Posterior cingulate gyrus (tissue), 11 donors: ENCODE measurements around the gene C20orf141.

Experiments used
- DNase-seq, 10 donors: peaks; one replicate each; pipeline versions ENCODE4 v3.0.0 to v3.0.0-alpha.2; 2020 to 2021; ENCODE audit warnings: mixed read lengths in 3 of 10
- intact Hi-C: fragments of 100-400 bp; cut with DNase I; formaldehyde crosslinking; loops from one replicate; pipeline ENCODE4 v1.15.1; 2023

Gene C20orf141

DNA sequence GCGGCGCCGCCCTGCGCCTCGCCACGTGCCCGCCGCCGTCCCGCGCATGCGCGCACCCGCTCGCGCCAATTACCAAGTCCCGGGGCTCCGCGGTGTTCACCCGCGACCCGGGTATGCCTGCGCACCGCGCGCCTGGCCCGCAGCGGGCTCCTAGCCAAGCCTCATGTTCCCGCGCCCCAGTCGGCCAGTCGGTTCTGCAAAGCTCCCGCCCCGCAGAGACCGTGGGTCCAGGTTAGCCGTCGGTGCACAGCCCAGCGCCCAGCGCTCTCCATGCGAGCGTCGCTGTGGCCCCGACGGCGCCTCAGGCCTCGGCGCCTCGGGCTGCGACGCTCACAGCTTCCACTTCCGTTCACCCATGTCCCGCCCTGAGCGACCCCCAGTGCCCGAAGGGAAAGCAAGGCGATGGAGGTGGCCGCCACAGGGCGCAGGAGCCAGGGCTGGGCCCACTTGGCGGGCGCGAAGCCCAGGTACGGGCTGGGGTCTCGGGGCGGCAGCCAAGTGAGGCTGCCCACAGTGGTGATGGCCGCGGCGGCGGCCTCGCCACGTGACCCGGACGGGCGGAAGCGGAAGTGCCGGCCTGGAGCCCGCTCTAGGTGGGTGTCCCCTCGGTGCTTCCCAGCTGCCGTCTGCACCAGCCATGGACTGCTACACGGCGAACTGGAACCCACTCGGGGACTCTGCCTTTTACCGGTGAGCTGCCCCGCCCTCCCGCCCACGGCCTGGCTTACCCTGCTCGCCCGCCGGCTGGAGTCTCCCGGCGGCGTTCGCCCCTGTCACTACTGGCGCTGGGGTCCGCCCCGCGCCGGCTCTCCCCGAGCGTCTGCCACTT lies 25.6 kb downstream of the C20orf141 start, which contains the start of the genes PCED1A and VPS16:
PCED1A (minus strand) TSS at position 518 of the 829 bp plus-strand sequence. CDS start 743 bp downstream, outside the sequence.
VPS16 (plus strand) TSS at position 608 of the 829 bp plus-strand sequence; CDS start at position 638, 30 bp downstream.
- DNase-seq, result peak; percentile 87 to 99 (median 90)
- intact Hi-C loops, result loop anchor here (2.0 kb wide), 1 partner anchor 32 kb away; the partner anchor contains the start of gene PTPRA

GRCh38 chr20:2840967-2841531 lies 26.3 kb downstream of the C20orf141 start:
- intact Hi-C loops, result loop anchor here (2.0 kb wide), 1 partner anchor 32 kb away; the partner anchor contains the start of gene PTPRA
- peak in 7 of 10 donors; percentile 21 to 91 (median 28) for DNase-seq

GRCh38 chr20:2845607-2846006 lies 30.8 kb downstream of the C20orf141 start:
- DNase-seq, result no peak
- intact Hi-C loops, result no loop called here

GRCh38 chr20:2846698-2847097 lies 31.9 kb downstream of the C20orf141 start:
- DNase-seq, result no peak
- intact Hi-C loops, result no loop called here

- no peak for DNase-seq
- intact Hi-C loops, result no loop called here
Observed at GRCh38 chr20:2847802-2848201, 33.0 kb downstream of the C20orf141 start.

DNA sequence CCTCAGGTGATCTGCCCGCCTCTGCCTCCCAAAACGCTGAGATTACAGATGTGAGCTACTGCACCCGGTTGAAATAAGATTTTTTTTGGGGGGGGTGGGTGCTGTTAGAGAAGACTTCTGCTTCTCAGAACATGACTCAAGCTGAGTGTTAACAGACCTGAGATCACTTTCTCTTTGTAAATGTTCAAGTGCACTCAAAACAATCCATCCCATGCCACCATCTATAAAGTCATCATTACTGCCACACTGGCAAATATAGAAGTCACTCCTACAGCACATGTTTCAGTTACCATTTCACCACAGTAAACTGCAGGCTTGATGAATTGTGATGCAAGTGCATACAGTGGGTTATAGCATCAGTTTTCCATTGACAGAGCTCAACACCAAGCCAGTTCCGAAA lies 34.7 kb downstream of the C20orf141 start:
- intact Hi-C loops, result no loop called here
- DNase-seq, result no peak

GRCh38 chr20:2851086-2851485 lies 36.3 kb downstream of the C20orf141 start:
- no peak for DNase-seq
- intact Hi-C loops, result no loop called here

- DNase-seq, result no peak
- intact Hi-C loops, result no loop called here
Observed at GRCh38 chr20:2858591-2858990, 43.8 kb downstream of the C20orf141 start.

DNA sequence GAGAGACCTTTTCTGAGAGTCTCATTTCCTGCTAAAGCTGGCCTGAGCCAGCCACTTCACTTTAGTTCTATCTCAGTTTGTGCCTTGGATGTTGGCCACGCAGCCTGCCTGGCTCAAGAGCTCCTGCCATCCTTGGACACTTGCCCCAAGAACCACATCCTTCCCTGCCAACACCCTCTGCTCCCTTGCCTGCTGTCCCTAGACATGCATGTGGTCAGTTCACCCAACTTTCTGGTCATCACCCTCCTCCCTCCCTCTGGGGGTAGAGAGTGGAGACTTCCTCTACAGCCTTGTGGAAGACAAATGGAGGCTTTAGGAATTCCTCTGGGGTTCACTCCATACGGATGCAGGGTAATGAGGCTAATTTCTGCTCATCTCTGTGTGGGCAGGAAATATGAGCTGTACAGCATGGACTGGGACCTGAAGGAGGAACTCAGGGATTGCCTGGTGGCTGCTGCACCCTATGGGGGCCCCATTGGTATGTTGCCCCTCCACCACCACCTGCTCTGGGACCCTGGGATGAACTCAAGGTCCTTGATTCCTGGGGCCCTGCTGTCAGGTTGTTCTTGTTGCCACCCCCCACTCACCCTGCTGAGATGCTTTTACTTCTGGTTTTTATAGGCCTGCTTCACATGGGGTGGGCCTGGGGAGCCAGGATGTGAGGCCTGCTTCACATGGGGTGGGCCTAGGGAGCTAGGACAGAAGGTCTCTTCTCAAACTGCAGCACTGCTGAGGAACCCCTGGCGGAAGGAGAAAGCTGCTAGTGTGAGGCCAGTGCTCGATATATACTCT lies 44.7 kb downstream of the C20orf141 start:
- intact Hi-C loops, result no loop called here

GRCh38 chr20:2864626-2865025 lies 49.8 kb downstream of the C20orf141 start:
- DNase-seq, result no peak
- intact Hi-C loops, result no loop called here

More for the DNA sequence above, 44.7 kb downstream of the C20orf141 start:
- no peak for DNase-seq

- intact Hi-C loops, result no loop called here
- no peak for DNase-seq
Observed at GRCh38 chr20:2865101-2865500, 50.3 kb downstream of the C20orf141 start.
